GM19438 (cell line): ENCODE results near the gene PCCA.
"Not testable (repeated sequence)": the region's sequence is repeated elsewhere in the genome, so short reads cannot be mapped to it uniquely, and the experiment has no call there.

Experiments used
- ATAC-seq: cut with Tn5 transposase; IDR thresholded peaks from one replicate; pipeline ENCODE4 v1.9.1; 2021; ENCODE audit warnings: low read depth; ENCODE audit not compliant: unreplicated experiment

Gene PCCA

DNA sequence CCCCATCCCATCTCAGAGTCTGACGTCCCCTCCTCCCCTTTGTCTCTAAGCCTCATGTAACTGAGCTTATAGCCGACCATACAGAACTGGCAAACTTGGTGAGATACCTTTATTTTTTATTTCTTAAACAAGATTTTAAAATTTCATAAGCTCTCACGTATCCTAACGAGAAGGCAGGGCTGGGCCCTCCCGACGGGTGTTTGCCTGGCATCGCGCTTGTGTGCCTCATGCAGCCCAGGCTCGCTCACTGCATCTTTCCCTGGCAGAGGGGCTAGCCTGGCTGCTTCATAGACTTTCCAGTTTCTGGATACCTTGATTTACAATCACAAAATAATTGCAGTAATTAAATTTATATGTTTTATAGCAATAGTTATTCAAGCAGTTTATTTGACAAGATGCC is 430.7 kb downstream of the PCCA start:
- ATAC-seq: no peak

- ATAC-seq: no peak
Measured at GRCh38 chr13:100520936-100521850, 432.3 kb downstream of the PCCA start.

DNA sequence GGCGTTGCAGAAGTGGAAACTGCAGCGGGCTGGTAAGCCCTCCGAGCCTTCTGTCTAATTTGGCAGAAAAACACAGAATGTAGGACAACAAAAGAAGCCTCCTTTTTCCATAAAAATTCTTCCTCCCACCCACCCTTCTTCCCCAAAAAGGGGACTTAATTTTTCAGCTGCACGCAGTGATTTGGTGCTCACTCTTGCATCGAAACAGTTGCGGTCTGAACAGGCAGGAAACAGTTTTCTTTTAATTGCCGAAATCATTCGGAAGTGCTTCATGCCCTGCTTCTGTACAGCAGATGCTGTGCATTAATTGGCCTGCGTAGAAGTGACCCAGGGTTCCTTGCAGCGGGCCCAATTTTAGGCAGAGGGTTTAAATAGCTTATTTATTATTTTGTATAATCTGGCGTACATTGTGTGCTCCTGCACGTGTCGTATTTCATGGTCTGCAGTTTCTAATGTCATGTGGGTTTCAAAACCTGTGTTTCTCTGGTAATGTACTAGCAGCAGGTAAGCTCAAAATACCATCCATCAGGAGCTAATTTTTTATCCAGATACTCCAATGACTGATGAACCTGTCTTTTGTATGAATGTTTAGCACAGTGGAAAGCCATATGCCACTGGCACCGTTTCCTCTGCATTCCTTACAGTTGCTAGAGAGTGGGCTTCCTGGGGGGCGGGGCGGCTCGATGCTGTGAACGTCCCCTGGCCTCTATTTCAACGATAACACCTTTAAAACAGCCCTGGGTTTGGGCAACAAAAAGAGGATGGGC is 433.1 kb downstream of the PCCA start:
- ATAC-seq: no peak

- no peak for ATAC-seq
Measured at GRCh38 chr13:100522618-100523309, 433.9 kb downstream of the PCCA start.

DNA sequence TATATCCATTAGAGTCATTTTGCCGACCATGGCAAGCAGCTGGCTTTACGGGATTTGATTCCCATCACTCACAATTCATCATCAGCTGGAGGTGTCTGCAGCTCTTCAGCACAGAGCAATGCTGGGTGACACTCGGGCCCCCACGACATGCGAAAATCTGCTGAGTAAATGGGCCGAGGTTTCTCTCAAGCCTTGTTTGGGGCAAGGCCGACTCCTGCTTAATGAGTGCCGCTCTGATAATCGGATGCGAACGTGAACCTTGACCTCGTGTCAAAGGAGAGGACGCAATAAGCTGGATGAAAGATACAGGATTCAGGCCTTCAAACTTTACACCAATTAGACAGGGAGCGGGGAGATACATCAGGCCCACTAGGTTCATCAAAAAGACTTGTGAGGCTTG is 434.5 kb downstream of the PCCA start:
- ATAC-seq: no peak

GRCh38 chr13:100523981-100524386 is 435.1 kb downstream of the PCCA start:
- no peak for ATAC-seq

DNA sequence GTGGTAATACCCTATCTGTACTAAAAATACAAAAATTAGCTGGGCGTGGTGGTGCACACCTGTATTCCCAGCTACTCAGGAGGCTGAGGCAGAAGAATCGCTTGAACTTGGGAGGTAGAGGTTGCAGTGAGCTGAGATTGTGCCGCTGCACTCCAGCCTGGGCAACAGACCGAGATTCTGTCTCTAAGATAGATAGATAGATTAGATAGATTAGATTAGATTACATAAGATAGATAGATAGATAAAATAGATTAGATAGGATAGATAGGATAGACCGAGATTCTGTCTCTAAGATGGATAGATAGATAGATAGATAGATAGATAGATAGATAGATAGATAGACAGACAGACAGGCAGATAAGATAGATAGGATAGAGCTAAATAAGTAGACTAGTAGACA is 435.8 kb downstream of the PCCA start:
- not testable (repeated sequence) for ATAC-seq

DNA sequence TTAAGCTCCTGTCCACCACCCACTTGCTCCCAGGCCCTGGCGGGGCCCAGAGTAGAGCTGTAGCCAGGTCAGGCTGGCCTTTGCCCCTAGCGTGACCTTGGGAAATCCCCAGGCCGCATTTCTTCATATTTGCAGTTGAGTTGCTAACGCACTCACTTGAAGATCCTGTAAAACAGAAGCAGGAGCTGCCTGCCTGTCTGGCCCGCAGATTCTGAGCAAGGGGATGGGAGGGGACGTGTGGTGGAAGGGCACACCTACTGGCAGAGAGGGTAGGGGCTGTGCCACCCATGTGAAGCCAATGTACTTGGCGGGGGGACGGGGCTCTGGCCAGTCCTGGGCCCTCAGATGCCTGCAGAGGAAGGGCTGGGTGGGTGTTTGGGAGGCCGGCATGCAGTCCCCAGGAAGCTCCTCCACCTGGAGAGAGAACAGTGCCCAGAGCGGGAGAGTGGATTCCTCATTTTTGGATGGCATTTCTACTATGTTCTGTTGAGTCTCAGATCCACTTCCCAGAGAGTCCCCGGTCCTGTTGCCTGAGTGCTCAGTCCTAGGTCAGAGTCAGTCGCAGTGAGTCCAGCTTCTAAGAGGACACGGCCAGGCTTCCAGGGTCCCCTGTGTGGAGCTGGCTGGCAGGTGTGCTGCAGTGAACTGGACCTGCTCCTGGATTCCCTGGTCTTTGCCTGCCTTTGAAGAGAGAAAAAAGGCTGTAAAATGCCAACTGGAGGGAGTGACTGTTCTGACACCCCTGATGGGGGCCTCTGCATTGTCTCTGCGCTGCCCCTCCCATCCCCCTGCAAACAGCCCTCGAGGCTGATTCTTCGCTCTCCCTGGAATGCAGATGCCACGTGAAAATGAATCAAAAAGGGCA is 436.8 kb downstream of the PCCA start:
- no peak for ATAC-seq

GRCh38 chr13:100526318-100527000 is 437.6 kb downstream of the PCCA start:
- ATAC-seq: no peak

DNA sequence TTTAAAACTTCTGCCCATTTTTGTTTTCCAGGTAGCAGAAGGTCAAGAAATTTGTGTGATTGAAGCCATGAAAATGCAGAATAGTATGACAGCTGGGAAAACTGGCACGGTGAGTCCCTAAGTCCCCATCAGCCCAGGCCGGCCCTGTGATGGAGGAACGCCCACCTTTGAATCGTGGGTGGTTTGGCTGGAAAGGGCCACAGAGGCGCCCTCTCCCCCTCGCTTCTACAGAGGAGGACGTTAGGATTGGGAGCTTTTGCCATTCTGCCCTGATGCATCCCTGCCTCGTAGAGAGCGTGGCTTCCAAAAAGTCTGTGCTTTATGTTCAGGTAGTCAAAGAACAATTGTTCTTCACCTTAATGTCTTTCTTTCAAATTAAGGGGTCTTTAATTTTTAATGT is 438.8 kb downstream of the PCCA start:
- no peak for ATAC-seq

GRCh38 chr13:100528353-100528752 is 439.5 kb downstream of the PCCA start:
- ATAC-seq: no peak

GRCh38 chr13:100528820-100529219 is 439.9 kb downstream of the PCCA start:
- ATAC-seq: no peak

DNA sequence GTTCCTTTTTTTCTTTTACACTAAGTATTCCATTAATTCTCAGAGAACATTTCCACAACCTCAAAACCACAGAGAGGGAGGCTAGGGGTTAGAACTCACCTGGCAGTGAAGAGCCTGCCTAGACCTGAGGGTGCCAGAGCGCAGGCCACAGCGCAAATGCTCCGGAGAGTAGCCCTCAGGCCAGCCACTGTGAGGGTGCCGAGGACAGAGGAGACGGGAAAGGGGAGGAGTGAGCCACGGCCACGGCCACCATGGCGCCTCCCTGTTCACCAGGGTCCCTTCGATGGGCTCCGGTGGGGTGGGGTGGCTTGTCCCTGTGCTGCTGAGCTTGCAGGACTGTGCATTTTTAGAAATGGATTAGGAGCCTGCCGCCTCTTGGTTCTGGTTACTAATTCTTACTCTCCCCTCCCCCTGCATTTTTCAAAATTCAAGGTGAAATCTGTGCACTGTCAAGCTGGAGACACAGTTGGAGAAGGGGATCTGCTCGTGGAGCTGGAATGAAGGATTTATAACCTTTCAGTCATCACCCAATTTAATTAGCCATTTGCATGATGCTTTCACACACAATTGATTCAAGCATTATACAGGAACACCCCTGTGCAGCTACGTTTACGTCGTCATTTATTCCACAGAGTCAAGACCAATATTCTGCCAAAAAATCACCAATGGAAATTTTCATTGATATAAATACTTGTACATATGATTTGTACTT is 440.9 kb downstream of the PCCA start:
- ATAC-seq: no peak

DNA sequence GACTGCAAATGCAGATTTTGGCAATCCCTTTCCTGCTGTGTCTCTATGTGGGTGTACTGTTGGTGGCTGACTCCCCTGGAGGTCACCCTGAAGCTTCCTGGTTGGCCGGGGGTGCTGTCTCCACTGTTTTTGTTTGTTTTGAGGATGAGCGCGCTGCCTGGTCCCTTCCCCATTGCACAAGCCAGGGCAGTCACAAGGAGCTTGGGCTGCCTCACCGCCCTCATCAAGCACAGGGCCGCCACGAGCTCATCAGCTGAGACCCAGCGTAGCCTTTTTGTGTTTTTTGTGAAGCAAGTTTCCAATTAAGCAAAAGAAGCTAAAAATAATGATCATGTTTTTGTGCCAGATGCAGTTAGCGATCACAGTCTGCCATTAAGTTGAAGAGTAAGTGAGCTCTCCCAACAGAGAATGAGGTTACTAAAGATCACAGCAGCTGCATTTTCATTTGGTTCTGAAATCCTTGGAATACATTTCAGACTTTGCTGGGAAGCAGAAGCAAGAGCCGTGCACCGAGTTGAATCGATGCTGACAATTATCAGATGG is 441.8 kb downstream of the PCCA start:
- ATAC-seq: no peak

- no peak for ATAC-seq
Measured at GRCh38 chr13:100532090-100532766, 443.3 kb downstream of the PCCA start.

DNA sequence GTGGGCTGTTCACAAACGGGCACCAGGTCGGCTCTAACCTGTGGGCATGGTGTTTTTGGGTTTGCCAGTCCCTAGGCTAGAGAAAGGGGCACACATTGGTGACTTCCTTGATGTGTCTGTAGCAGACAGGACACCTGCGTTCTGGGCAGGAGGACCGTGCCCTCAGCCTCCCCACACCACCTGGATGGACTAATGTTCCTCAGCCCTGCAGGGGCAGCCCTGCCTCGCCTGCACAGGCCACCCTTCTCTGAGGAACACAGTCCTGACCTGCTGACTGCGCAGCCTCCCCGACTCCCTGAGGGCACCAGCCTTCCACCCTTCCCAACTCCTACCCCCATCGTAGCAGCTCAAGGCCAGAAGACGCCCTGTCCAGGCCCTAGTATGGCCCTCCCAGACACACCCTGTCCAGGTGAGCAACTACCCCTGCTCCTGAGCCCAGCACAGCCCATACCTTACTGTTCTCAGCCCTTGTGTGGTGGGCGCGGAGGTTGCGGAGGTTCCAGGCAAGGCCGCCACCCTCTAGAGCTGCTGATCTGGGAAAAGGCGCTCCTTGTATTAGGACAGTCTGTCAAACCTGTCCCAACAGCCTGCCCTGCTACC is 444.0 kb downstream of the PCCA start:
- ATAC-seq: no peak

DNA sequence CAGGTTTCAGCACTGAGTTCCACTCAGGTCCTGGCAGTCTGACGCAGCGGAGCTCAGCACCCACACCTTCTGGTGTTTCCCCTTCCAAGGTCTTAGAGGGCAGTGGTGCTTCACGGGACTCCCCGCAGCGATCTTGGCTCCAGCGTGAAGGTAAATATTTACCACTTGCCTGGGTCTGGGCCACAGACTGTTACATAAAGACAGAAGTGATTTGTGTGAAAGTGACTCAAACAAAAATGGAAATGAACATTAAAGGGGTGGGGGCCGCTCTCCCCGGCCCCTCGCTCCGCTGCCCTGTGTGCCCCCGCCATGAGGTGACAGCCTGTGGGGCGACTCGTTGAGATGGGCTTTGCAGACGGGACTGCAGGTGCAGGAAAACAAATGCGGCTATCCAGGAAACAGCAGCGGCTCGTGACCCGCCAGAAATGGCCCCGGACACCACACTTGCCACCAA is 444.7 kb downstream of the PCCA start:
- ATAC-seq: no peak
